Upper lobe of left lung (tissue), 4 donors: Measurements from ENCODE around the gene ODF2L.

ENCODE experiments used
- EP300 ChIP-seq, 4 donors: sonication (generic); formaldehyde crosslinking; IDR thresholded peaks; one replicate each; pipeline ENCODE4 v1.5.1; 2017; ENCODE audit warnings: antibody characterized with exemption in 4 of 4, control low read depth in 2 of 4
- TF ChIP-seq, protein P1 (sequence below), 6 experiments: fragments of 450-650 bp in 4 of 6; fragments of 200-600 bp in 2 of 6; sonication (generic) in 2 of 6; IDR thresholded peaks; one replicate each; pipeline ENCODE4 v1.5.1; 2016 to 2019; ENCODE audit warnings: antibody characterized with exemption in 6 of 6

GRCh38 chr1:86339906-86340305, 56.2 kb downstream of the ODF2L start:
- TF ChIP-seq EP300 (IDR thresholded peaks at IDR 0.05), result no peak
- TF ChIP-seq, protein P1, sequence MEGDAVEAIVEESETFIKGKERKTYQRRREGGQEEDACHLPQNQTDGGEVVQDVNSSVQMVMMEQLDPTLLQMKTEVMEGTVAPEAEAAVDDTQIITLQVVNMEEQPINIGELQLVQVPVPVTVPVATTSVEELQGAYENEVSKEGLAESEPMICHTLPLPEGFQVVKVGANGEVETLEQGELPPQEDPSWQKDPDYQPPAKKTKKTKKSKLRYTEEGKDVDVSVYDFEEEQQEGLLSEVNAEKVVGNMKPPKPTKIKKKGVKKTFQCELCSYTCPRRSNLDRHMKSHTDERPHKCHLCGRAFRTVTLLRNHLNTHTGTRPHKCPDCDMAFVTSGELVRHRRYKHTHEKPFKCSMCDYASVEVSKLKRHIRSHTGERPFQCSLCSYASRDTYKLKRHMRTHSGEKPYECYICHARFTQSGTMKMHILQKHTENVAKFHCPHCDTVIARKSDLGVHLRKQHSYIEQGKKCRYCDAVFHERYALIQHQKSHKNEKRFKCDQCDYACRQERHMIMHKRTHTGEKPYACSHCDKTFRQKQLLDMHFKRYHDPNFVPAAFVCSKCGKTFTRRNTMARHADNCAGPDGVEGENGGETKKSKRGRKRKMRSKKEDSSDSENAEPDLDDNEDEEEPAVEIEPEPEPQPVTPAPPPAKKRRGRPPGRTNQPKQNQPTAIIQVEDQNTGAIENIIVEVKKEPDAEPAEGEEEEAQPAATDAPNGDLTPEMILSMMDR (IDR thresholded peaks at IDR 0.05), result no peak
